SK-N-MC (cell line): ENCODE data around the gene PFN4.

ENCODE experiments used
- DNase-seq: peaks from one replicate; pipeline ENCODE4 v3.0.0-alpha.2; 2011; ENCODE audit warnings: low read depth, low spot score
- H3K27ac ChIP-seq: fragments of 200-600 bp; sonication (generic); 2 replicates; pipeline ENCODE4 v1.5.1; 2016; ENCODE audit warnings: mixed run types
- H3K36me3 ChIP-seq: fragments of 200-600 bp; sonication (generic); 2 replicates; pipeline ENCODE4 v1.6.1; 2017; ENCODE audit warnings: antibody characterized with exemption, low read length, mixed read lengths; ENCODE audit not compliant: insufficient read depth
- H3K4me3 ChIP-seq: fragments of 200-600 bp; sonication (generic); 2 replicates; pipeline ENCODE4 v1.5.1; 2016
- H3K9ac ChIP-seq: fragments of 200-600 bp; sonication (generic); 2 replicates; pipeline ENCODE4 v1.8.0; 2017; ENCODE audit warnings: mixed run types, mixed read lengths; ENCODE audit not compliant: insufficient read length
- H3K9me3 ChIP-seq: fragments of 200-600 bp; sonication (generic); 2 replicates; pipeline ENCODE4 v1.6.1; 2017; ENCODE audit warnings: low read depth, mild to moderate bottlenecking, antibody characterized with exemption, low read length, moderate library complexity, mixed read lengths
- EZH2 ChIP-seq: fragments of 200-600 bp; sonication (generic); IDR thresholded peaks from one replicate; pipeline ENCODE4 v1.6.1; 2017; ENCODE audit warnings: antibody characterized with exemption
- FOXP2 ChIP-seq: optimal IDR thresholded peaks from 2 replicates; pipeline ENCODE3; 2011; ENCODE audit warnings: mild to moderate bottlenecking, moderate library complexity; ENCODE audit not compliant: insufficient read depth; ENCODE audit errors: extremely low read length, control extremely low read depth
- POLR2AphosphoS5 ChIP-seq: IDR thresholded peaks from 2 replicates; pipeline ENCODE4 v1.6.1; 2012; ENCODE audit warnings: mild to moderate bottlenecking, low read depth, low read length, borderline replicate concordance

The PFN4 gene

DNA sequence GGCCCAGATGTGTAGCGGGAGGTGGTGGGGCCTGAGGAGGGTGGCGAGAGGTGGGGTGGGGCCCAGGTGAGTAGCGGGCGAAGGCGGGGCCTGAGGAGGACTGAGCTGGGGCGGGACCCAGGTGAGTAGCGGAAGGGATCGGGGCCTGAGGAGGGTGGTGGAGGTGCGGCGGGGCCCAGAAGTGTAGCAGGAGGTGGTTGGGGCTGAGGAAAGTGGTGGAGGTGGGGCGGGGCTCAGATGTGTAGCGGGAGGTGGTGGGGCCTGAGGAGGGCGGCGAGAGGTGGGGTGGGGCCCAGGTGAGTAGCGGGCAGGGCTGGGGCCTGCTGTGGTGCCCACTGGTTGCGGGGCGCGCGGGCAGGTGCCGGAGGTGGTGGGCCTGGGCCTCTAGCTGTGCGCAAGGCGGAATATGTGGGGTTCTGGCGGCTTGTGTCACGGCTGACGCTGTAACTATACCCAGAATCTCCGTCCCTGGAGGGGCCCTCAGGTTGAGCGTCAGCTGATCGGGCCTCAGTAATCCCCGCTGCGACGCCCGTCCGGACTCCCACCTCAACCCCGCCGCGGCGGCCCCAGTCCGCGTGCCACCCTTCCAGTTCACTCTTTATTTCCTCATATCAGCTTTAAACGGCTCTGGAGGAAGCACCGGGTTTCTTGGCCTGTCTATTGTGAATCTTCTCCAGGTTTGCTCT lies 46.1 kb downstream of the PFN4 start:
- H3K9me3 ChIP-seq: no peaks in the 10 kb centered on the region
- DNase-seq: no peak
- peak overlapping the region; percentile 97 for H3K4me3 ChIP-seq
- TF ChIP-seq EZH2 (no peak), POLR2AphosphoS5 (no peak), FOXP2 (no peak)
- H3K9ac ChIP-seq: peak overlapping the region; percentile 66
- peaks cover 20% of the 10 kb centered on the region for H3K36me3 ChIP-seq
- H3K27ac ChIP-seq: no peak overlapping the region

DNA sequence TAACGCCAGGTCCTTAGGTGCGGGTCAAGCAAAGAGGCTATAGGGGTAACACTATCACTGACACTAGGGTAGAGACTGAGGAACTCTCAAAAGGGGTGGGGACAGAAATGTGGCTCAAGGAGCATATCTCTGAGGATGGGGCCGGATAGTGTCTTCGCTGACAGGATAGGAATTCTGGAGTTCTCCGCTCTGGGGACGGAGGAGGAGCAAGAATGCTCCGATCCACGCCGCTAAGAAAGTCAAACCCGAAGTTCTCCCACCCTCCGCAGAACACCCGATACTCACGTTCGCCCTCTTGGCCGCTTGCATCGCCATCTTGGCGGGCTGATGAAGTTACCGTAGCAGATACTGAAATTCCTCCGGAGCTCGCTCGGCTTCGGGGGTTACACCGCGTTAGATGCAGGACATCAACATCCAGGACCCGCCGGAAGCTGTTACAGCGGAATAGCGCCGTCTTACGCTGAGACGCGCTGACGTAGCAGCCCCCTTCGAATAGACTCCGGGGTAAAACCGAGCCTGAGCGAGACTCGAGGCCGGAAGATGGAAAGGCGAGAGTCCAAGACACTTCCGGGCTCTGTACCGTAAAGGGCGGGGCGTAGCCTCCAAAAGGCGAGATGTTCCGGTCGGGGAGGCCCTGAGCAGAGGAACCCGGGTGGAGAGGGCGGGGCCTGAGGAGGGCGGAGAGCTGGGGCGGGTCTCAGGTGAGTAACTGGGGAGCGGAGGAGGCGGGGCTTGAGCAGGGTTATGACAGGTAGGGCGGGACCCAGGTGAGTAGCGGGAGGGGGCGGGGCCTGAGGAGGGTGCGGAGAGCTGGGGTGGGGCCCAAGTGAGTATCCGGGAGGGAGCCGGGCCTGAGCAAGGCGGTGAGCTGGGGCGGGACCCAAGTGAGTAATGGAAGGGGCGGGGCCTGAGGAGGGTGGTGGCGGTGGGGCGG lies 47.0 kb downstream of the PFN4 start, which contains the start of gene SF3B6:
TSS of gene SF3B6 (minus strand) at position 412 of the 934 bp plus-strand sequence. CDS start at position 315, 97 bp downstream.
- H3K9ac ChIP-seq: peak within 1 kb of the TSS; percentile 80
- no peaks in the 10 kb centered on the region for H3K9me3 ChIP-seq
- TF ChIP-seq EZH2 (no peak), POLR2AphosphoS5 (peak; percentile 93), FOXP2 (no peak)
- peak within 1 kb of the TSS; percentile 88 for H3K27ac ChIP-seq
- peaks cover 26% of the 10 kb centered on the region for H3K36me3 ChIP-seq
- peak; percentile 94 for DNase-seq
- H3K4me3 ChIP-seq: peak within 1 kb of the TSS; percentile 97

DNA sequence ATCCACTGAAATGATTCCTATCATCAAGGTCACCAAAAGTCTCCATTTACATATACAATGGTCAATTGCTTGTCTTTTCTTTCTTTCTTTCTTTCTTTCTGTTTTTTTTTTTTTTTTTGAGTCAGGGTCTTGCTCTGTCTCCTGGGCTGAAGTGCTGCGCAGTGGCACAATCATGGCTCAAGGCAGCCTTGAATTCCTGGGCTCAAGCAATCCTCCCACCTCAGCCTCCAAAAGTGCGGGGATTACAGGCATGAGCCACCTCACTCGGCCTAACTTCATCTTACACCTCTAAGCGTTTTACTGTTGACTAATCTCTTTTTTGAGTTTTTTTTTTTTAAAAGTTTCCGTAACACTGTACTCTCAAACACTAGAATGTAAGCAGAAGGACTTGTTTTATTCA lies 47.9 kb downstream of the PFN4 start:
- Histone ChIP-seq H3K9me3 (no peaks in the 10 kb centered on the region), H3K27ac (no peak overlapping the region), H3K36me3 (peaks cover 31% of the 10 kb centered on the region), H3K4me3 (peak overlapping the region; percentile 97), H3K9ac (peak overlapping the region; percentile 80)
- DNase-seq: no peak
- TF ChIP-seq EZH2: no peak

DNA sequence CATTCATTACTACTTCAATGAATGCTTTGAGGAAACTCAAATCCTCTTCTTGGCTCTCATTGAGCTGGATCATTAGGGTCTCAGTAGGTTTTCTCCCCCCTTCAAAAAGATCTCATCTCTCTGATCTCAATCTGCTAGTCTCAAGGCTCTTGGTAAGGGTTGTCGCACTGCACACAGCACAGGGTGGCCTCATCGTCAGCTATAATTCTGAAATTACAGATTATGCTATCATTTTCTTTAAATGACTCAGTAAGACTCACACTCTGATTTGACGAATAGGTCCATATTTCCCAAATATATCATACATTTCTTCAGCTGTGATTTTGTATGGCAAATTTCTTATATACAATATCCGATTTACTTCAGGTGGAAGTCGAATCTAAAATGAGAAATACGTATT lies 49.3 kb downstream of the PFN4 start:
- Histone ChIP-seq H3K4me3 (no peak overlapping the region), H3K9ac (no peak overlapping the region), H3K9me3 (no peaks in the 10 kb centered on the region), H3K36me3 (peaks cover 45% of the 10 kb centered on the region), H3K27ac (no peak overlapping the region)
- TF ChIP-seq POLR2AphosphoS5 (no peak), FOXP2 (no peak), EZH2 (no peak)
- DNase-seq: no peak

DNA sequence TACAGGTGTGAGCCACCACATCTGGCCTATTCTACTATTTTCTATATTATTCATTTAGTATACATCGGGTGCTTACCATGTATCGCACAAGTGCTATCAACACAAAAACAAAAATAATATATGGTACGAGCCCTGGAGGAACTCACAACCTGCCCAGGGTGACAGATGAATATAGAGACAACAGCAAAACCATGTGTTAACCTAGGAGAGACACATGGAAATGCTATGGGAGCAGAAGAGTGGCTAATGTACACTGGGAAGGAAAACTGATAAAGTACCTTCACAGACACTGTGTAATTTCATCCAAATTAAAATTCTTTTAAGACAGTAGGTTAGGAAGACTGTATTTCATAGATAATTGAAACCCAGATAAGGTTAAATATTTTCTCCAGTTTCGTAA lies 50.9 kb downstream of the PFN4 start:
- Histone ChIP-seq H3K36me3 (peaks cover 60% of the 10 kb centered on the region), H3K9me3 (no peaks in the 10 kb centered on the region), H3K27ac (no peak overlapping the region), H3K9ac (no peak overlapping the region), H3K4me3 (no peak overlapping the region)
- TF ChIP-seq POLR2AphosphoS5: no peak
- DNase-seq: no peak

DNA sequence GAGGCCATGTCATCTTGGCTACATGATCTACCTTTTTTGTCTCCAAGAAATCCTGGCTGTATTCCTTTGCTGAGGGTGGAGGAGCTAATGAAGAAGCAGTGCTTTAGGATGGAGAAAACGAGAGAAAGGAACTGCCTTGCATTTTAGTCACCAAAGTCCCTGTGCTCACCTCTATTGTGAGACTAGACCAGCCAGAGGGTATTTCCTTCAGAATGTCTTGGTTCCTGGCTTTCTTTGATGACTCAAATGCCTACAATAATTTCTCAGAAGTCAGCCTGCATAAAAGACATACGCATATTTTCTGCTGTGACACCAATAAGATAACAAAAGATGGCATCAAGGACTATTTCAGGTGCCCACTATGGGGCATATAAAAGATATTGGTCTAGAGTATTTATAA lies 57.8 kb downstream of the PFN4 start:
- H3K27ac ChIP-seq: no peak overlapping the region
- no peak overlapping the region for H3K4me3 ChIP-seq
- H3K9ac ChIP-seq: no peak overlapping the region
- peaks cover 40% of the 10 kb centered on the region for H3K36me3 ChIP-seq
- TF ChIP-seq EZH2: no peak
- TF ChIP-seq FOXP2: no peak
- TF ChIP-seq POLR2AphosphoS5: no peak
- no peaks in the 10 kb centered on the region for H3K9me3 ChIP-seq
- no peak for DNase-seq
